HEK293 (cell line): ENCODE measurements around the gene TBX3.

ENCODE experiments used
- ZNF175 ChIP-seq: fragments of 450-650 bp; formaldehyde crosslinking; IDR thresholded peaks from 2 replicates; pipeline ENCODE4 v1.5.1; 2016; ENCODE audit warnings: missing biosample characterization, missing genetic modification characterization
- TF ChIP-seq, protein P1 (sequence below): fragments of 450-650 bp; formaldehyde crosslinking; IDR thresholded peaks from 2 replicates; pipeline ENCODE4 v1.5.1; 2016; ENCODE audit warnings: missing biosample characterization, missing genetic modification characterization

DNA sequence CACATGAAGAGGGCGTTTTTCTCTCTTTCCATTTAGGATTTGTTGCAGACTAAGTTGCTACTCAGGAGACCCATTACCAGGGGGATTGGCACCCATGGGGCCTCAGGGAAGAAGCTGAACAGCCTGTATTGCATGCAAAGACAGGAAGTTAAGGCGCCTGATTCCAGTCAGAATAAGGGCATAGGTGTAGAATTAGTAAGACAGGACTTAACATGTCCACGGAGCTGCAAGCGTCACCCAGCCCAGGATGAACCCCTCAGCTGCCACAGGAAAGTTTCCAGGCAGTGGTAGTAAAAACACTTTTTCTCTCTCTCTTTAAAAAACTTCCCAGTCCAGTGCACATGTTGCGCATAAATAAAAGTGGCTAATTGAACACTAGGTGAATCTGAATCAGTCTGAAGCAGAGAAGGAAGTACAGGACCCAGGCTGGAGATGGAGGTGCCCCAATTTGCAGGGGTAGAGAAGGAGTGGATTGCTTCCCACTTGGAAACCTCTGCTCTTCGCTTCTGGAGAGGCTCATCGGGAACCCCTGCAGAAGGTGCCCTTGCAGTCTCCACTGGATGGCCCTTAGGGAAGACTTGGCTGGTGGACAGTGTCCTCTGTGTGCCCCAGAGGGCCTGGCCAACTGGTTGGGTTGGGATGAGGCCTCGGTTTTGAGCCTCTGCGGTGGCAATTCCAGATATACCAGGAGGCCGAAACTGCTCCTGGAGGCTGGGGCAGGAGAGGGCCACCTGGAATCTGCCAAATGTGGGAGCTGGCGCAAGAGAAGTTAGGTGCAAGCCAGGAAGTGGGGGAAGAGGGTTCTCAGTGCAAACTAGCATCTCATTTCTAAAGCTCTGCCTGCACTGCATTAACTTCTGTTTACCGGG, 10.7 kb upstream of the TBX3 start:
- TF ChIP-seq, protein P1, sequence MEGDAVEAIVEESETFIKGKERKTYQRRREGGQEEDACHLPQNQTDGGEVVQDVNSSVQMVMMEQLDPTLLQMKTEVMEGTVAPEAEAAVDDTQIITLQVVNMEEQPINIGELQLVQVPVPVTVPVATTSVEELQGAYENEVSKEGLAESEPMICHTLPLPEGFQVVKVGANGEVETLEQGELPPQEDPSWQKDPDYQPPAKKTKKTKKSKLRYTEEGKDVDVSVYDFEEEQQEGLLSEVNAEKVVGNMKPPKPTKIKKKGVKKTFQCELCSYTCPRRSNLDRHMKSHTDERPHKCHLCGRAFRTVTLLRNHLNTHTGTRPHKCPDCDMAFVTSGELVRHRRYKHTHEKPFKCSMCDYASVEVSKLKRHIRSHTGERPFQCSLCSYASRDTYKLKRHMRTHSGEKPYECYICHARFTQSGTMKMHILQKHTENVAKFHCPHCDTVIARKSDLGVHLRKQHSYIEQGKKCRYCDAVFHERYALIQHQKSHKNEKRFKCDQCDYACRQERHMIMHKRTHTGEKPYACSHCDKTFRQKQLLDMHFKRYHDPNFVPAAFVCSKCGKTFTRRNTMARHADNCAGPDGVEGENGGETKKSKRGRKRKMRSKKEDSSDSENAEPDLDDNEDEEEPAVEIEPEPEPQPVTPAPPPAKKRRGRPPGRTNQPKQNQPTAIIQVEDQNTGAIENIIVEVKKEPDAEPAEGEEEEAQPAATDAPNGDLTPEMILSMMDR (tag by site-specific recombination): no peak
- TF ChIP-seq ZNF175 (tag by site-specific recombination): no peak
